GM12878 (cell line): Measurements from ENCODE around the gene KDF1. TPM values are rescaled to one million over a fixed set of nuclear protein-coding genes. Genes with fewer than 3 reads are reported as not detected.

Source experiments
- ESRRA ChIP-seq: IDR thresholded peaks from 2 replicates; pipeline ENCODE4 v1.6.1; 2012; ENCODE audit warnings: mild to moderate bottlenecking, low read length, improper control_type of control experiment
- EZH2 ChIP-seq: IDR thresholded peaks from 2 replicates; pipeline ENCODE4 v1.6.1; 2012; ENCODE audit warnings: low read depth, mild to moderate bottlenecking, control low read depth, inconsistent platforms, low read length, borderline replicate concordance; ENCODE audit not compliant: control insufficient read depth
- MYB ChIP-seq: fragments of 150-350 bp; IDR thresholded peaks from 2 replicates; pipeline ENCODE4 v1.6.1; 2014; ENCODE audit warnings: mild to moderate bottlenecking, low read depth, low read length, borderline replicate concordance
- polyA plus RNA-seq, 11 experiments: library from polyadenylated mRNA; depleted of rRNA in 4 of 11; unstranded in 6 of 11; stranded (reverse) in 5 of 11; fragments of >200 nt; fragmentation: Nextera tagmentation in 4 of 11; fragmentation: Illumina TruSeq in 1 of 11; extraction: Ambion mirVana in 4 of 11; extraction: Trizol in 1 of 11; gene quantifications; 1 replicate in 1 of 11; 2 replicates in 10 of 11; pipeline versions ENCODE4 v1.2.1 to v1.2.3, GENCODE V29; 2011 to 2016; ENCODE audit warnings: inconsistent platforms in 2 of 11, missing spikeins in 2 of 11, low read depth in 1 of 11
- total RNA-seq, 4 experiments: library from RNA; depleted of rRNA in 3 of 4; stranded (reverse); fragments of >200 nt in 3 of 4; fragmentation: Illumina TruSeq in 1 of 4; extraction: Trizol in 1 of 4; gene quantifications; 2 replicates each; pipeline versions ENCODE4 v1.2.1 to v1.2.3, GENCODE V29; 2013 to 2021
- TF ChIP-seq, protein P1 (sequence below): IDR thresholded peaks from 2 replicates; pipeline ENCODE4 v1.6.1; 2012; ENCODE audit warnings: mild to moderate bottlenecking, low read depth, low read length
- TF ChIP-seq, protein P2 (sequence below): fragments of 450-650 bp; IDR thresholded peaks from 2 replicates; pipeline ENCODE4 v1.6.1; 2016; ENCODE audit warnings: mild to moderate bottlenecking
- TF ChIP-seq, protein P3 (sequence below): fragments of 450-650 bp; formaldehyde crosslinking; IDR thresholded peaks from 2 replicates; pipeline ENCODE4 v1.5.0; 2022; ENCODE audit warnings: mild to moderate bottlenecking, missing genetic modification characterization

Gene KDF1
- total and polyA plus RNA-seq, 10 of the 15 experiments (the other 5 are each of a cell fraction or from before 2014, with no cell fraction given), result 0.03 to 0.13 (median 0.04) TPM; not detected in 7

DNA sequence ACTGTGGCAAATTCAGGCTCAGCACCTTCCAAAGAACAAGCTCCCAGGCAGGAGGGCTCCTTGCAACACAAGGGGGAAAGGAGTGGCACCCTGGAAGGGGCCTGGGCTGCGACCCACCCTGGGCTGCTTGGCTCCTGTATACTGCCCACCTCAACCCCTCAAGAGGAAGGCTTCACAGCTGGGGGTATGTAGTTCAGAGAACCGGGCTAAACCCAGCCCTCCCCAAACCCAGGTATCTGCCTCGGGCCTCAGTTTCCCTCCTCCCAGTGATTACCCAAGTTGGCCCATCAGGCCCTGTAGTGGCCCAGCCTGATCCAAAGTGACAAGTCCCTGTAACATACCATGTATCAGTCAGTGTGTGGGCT is 44.9 kb upstream of the KDF1 start (continued):
- TF ChIP-seq, protein P1, sequence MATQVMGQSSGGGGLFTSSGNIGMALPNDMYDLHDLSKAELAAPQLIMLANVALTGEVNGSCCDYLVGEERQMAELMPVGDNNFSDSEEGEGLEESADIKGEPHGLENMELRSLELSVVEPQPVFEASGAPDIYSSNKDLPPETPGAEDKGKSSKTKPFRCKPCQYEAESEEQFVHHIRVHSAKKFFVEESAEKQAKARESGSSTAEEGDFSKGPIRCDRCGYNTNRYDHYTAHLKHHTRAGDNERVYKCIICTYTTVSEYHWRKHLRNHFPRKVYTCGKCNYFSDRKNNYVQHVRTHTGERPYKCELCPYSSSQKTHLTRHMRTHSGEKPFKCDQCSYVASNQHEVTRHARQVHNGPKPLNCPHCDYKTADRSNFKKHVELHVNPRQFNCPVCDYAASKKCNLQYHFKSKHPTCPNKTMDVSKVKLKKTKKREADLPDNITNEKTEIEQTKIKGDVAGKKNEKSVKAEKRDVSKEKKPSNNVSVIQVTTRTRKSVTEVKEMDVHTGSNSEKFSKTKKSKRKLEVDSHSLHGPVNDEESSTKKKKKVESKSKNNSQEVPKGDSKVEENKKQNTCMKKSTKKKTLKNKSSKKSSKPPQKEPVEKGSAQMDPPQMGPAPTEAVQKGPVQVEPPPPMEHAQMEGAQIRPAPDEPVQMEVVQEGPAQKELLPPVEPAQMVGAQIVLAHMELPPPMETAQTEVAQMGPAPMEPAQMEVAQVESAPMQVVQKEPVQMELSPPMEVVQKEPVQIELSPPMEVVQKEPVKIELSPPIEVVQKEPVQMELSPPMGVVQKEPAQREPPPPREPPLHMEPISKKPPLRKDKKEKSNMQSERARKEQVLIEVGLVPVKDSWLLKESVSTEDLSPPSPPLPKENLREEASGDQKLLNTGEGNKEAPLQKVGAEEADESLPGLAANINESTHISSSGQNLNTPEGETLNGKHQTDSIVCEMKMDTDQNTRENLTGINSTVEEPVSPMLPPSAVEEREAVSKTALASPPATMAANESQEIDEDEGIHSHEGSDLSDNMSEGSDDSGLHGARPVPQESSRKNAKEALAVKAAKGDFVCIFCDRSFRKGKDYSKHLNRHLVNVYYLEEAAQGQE, result no peak
- no peak for TF ChIP-seq MYB
- no peak for TF ChIP-seq ESRRA
- no peak for TF ChIP-seq EZH2
- TF ChIP-seq, protein P2, sequence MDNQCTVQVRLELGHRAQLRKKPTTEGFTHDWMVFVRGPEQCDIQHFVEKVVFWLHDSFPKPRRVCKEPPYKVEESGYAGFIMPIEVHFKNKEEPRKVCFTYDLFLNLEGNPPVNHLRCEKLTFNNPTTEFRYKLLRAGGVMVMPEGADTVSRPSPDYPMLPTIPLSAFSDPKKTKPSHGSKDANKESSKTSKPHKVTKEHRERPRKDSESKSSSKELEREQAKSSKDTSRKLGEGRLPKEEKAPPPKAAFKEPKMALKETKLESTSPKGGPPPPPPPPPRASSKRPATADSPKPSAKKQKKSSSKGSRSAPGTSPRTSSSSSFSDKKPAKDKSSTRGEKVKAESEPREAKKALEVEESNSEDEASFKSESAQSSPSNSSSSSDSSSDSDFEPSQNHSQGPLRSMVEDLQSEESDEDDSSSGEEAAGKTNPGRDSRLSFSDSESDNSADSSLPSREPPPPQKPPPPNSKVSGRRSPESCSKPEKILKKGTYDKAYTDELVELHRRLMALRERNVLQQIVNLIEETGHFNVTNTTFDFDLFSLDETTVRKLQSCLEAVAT, result no peak
- TF ChIP-seq, protein P3, sequence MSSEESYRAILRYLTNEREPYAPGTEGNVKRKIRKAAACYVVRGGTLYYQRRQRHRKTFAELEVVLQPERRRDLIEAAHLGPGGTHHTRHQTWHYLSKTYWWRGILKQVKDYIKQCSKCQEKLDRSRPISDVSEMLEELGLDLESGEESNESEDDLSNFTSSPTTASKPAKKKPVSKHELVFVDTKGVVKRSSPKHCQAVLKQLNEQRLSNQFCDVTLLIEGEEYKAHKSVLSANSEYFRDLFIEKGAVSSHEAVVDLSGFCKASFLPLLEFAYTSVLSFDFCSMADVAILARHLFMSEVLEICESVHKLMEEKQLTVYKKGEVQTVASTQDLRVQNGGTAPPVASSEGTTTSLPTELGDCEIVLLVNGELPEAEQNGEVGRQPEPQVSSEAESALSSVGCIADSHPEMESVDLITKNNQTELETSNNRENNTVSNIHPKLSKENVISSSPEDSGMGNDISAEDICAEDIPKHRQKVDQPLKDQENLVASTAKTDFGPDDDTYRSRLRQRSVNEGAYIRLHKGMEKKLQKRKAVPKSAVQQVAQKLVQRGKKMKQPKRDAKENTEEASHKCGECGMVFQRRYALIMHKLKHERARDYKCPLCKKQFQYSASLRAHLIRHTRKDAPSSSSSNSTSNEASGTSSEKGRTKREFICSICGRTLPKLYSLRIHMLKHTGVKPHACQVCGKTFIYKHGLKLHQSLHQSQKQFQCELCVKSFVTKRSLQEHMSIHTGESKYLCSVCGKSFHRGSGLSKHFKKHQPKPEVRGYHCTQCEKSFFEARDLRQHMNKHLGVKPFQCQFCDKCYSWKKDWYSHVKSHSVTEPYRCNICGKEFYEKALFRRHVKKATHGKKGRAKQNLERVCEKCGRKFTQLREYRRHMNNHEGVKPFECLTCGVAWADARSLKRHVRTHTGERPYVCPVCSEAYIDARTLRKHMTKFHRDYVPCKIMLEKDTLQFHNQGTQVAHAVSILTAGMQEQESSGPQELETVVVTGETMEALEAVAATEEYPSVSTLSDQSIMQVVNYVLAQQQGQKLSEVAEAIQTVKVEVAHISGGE (CRISPR knock-in tag), result no peak
